Activated CD4-positive, CD25-positive, alpha-beta regulatory T cell treated with anti-CD3 and anti-CD28 coated beads, Interleukin-2, amount 50 U/mL, for 72 hours (primary cell): Measurements from ENCODE around the gene JOSD1.
A peak's percentile ranks its signal among the peaks of the same experiment; 100 is the strongest.

ENCODE experiments used
- DNase-seq: peaks from one replicate; pipeline ENCODE4 v3.0.0; 2021

Gene JOSD1

GRCh38 chr22:38700789-38701628, at the start of gene JOSD1:
JOSD1 (minus strand) TSS chr22:38700943; CDS start chr22:38699987, 956 bp downstream.
- DNase-seq, result peak; percentile 98

GRCh38 chr22:38750104-38750503, 49.4 kb upstream of the JOSD1 start:
- no peak for DNase-seq

- no peak for DNase-seq
Measured at GRCh38 chr22:38748487-38749136, 47.9 kb upstream of the JOSD1 start.

- no peak for DNase-seq
Measured at GRCh38 chr22:38745676-38746460, 45.1 kb upstream of the JOSD1 start.

GRCh38 chr22:38744981-38745380, 44.2 kb upstream of the JOSD1 start:
- DNase-seq, result no peak

GRCh38 chr22:38742176-38742942, 41.6 kb upstream of the JOSD1 start:
- DNase-seq, result no peak

- no peak for DNase-seq
Measured at GRCh38 chr22:38741576-38741975, 40.8 kb upstream of the JOSD1 start.

- DNase-seq, result no peak
Measured at GRCh38 chr22:38741166-38741565, 40.4 kb upstream of the JOSD1 start.

- DNase-seq, result no peak
Measured at GRCh38 chr22:38740754-38741153, 40.0 kb upstream of the JOSD1 start.

- no peak for DNase-seq
Measured at GRCh38 chr22:38740116-38740723, 39.5 kb upstream of the JOSD1 start.

- no peak for DNase-seq
Measured at GRCh38 chr22:38739300-38740055, 38.7 kb upstream of the JOSD1 start.

- DNase-seq, result no peak
Measured at GRCh38 chr22:38738475-38739070, 37.8 kb upstream of the JOSD1 start.

- no peak for DNase-seq
Measured at GRCh38 chr22:38737302-38738060, 36.7 kb upstream of the JOSD1 start.

- DNase-seq, result no peak
Measured at GRCh38 chr22:38736257-38736570, 35.5 kb upstream of the JOSD1 start.

GRCh38 chr22:38735465-38736256, 34.9 kb upstream of the JOSD1 start:
- DNase-seq, result no peak

- no peak for DNase-seq
Measured at GRCh38 chr22:38735126-38735464, 34.4 kb upstream of the JOSD1 start.

- no peak for DNase-seq
Measured at GRCh38 chr22:38734421-38735100, 33.8 kb upstream of the JOSD1 start.

GRCh38 chr22:38733724-38734381, 33.1 kb upstream of the JOSD1 start:
- no peak for DNase-seq

GRCh38 chr22:38733329-38733723, 32.6 kb upstream of the JOSD1 start:
- DNase-seq, result peak; percentile 29
